Skeletal muscle tissue (tissue), 4 donors: ENCODE data around the gene MRPS31. TPM values are rescaled to one million over a fixed set of nuclear protein-coding genes. Genes with fewer than 3 reads are reported as not detected.
"Not testable (repeated sequence)": the region's sequence is repeated elsewhere in the genome, so short reads cannot be mapped to it uniquely, and the experiment has no call there.

ENCODE experiments used
- H3K27ac ChIP-seq: one replicate; pipeline ENCODE4 v1.7.0; 2013; ENCODE audit warnings: mild to moderate bottlenecking, low read depth, low read length, inconsistent platforms
- H3K27me3 ChIP-seq, 3 donors: one replicate each; pipeline ENCODE4 v1.7.0; 2013; ENCODE audit warnings: low read length in 3 of 3; ENCODE audit not compliant: control insufficient read depth in 3 of 3, insufficient read depth in 3 of 3
- H3K36me3 ChIP-seq, 3 donors: one replicate each; pipeline ENCODE4 v1.7.0; 2013; ENCODE audit warnings: low read length in 3 of 3; ENCODE audit not compliant: control insufficient read depth in 3 of 3, insufficient read depth in 3 of 3
- H3K4me1 ChIP-seq, 3 donors: one replicate each; pipeline ENCODE4 v1.7.0; 2013; ENCODE audit warnings: low read length in 3 of 3, mild to moderate bottlenecking in 3 of 3; ENCODE audit not compliant: control insufficient read depth in 3 of 3, insufficient read depth in 3 of 3
- H3K4me3 ChIP-seq, 3 donors: one replicate each; pipeline ENCODE4 v1.7.0; 2013; ENCODE audit warnings: low read length in 3 of 3
- H3K9ac ChIP-seq, 3 donors: one replicate each; pipeline ENCODE4 v1.7.0; 2013; ENCODE audit warnings: low read length in 3 of 3, mild to moderate bottlenecking in 3 of 3, moderate library complexity in 2 of 3, low read depth in 1 of 3
- H3K9me3 ChIP-seq, 3 donors: one replicate each; pipeline ENCODE4 v1.7.0; 2013; ENCODE audit warnings: low read length in 3 of 3; ENCODE audit not compliant: control insufficient read depth in 3 of 3
- total RNA-seq: library from RNA; depleted of rRNA; stranded (reverse); fragments of >200 nt; gene quantifications from one replicate; pipeline ENCODE4 v1.2.3, GENCODE V29; 2014
- donor health status: Osteomylitis.

Gene MRPS31
- total RNA-seq, 1 donor from 2014 or later = 22.4 TPM

DNA sequence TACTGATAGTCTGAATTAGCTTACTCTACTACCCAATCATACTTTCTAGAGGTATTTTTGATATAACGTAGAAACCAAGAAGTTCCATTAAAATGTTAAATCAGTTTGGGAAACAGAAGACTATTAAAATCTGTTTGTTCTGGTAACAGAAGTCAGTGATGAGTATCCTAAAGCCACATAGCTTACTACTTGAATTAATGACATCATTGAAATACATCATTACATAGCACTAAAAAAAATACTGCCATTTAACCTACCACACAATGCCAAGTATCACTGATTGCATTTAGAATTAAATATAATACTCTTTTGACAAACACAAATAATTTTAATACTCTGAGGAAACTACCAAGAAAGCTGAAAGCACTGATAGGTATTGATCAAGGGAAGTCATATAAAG is 5.4 kb downstream of the MRPS31 start:
- Histone ChIP-seq H3K9me3 (no peaks in the 10 kb centered on the region), H3K36me3 (peaks cover 0 to 14% (median 4%) of the 10 kb centered on the region in 3 donors), H3K4me3 (no peak overlapping the region), H3K27me3 (no peaks in the 10 kb centered on the region), H3K9ac (no peak overlapping the region), H3K27ac (no peak overlapping the region), H3K4me1 (peaks cover 6 to 16% (median 7%) of the 10 kb centered on the region in 3 donors)

DNA sequence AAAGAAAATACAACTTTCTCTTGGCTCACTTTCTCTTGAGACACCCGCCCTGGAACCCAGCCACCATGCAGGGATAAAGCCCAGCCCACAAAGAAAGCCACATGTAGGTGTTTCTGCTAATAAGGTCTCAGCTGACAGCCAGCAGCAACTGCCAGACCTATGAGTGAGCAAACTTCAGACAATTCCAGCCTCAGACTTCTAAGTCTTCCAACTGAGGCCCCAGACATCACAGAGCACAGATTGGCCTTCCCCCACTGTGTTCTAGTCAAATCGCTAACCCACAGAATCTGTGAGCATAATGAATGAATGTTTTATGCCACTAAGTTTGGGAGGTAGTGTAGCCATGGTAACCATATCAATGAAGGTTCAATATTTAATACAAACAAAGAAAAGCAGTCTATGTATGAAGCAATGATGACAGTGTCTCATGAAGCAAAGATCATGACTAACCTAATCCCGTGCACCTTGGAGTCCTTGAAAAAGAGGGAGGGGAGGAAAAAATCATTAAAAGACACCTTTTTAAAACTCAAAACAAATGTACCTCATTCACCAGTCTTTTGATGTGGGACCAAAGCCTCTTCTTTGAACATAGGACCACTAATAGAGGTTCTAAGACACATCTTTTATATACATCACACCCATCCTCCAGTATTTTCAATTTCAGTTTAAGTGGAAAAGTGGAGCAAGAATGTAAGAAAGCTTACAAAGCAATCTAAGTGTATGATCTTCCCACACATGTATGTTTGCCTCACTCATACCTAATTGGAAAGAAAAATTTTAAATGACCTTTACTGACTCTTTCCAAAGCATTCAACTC is 6.2 kb downstream of the MRPS31 start:
- Histone ChIP-seq H3K9me3 (no peaks in the 10 kb centered on the region), H3K36me3 (peaks cover 0 to 15% (median 4%) of the 10 kb centered on the region in 3 donors), H3K27ac (no peak overlapping the region), H3K4me3 (no peak overlapping the region), H3K4me1 (peaks cover 0 to 8% (median 0%) of the 10 kb centered on the region in 3 donors), H3K9ac (no peak overlapping the region), H3K27me3 (no peaks in the 10 kb centered on the region)

DNA sequence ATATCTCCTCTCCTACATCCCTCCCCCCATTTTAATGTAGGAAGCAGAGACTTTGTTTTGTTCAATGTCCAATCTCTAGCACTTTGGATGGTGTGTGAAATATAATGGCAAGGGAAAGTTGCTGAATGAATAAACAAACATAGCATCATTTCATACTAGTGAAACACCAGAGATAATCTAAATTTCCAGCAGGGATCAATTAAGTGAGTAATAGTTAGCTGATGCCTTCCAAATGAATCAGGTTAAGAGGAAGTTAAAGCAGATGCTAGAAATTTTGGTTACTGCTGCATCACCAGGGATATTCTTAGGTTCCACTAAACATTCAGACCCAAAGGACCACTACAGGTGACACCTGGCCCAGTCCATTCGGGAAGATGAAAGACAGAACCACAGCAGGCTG is 8.1 kb downstream of the MRPS31 start:
- Histone ChIP-seq H3K4me1 (peaks cover 0 to 6% (median 0%) of the 10 kb centered on the region in 3 donors), H3K9ac (no peak overlapping the region), H3K27me3 (no peaks in the 10 kb centered on the region), H3K4me3 (no peak overlapping the region), H3K9me3 (no peaks in the 10 kb centered on the region), H3K36me3 (peaks cover 3 to 15% (median 4%) of the 10 kb centered on the region in 3 donors), H3K27ac (no peak overlapping the region)

DNA sequence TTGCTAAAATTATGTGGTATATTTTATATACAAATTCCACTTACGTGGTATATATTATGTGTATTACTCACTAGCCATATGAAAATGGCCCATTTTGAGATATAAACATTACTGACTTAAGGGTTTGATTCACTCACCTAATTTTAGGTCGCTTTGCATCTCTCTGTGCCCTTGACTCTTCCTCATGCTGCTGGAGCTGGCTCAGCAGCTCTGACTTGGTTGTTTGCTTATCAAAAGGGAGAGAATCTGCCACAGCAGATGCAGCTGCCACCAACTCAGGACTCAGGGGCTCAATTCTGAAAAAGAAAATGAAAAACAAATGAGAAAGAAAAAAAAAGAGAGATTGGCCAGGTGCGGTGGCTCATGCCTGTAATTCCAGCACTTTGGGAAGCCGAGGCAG is 12.2 kb downstream of the MRPS31 start:
- H3K4me3 ChIP-seq = no peak overlapping the region
- no peak overlapping the region for H3K9ac ChIP-seq
- no peaks in the 10 kb centered on the region for H3K27me3 ChIP-seq
- H3K27ac ChIP-seq = no peak overlapping the region
- no peaks in the 10 kb centered on the region for H3K9me3 ChIP-seq
- peaks cover 4 to 22% (median 10%) of the 10 kb centered on the region in 3 donors for H3K36me3 ChIP-seq
- peaks cover 0 to 5% (median 0%) of the 10 kb centered on the region in 3 donors for H3K4me1 ChIP-seq

DNA sequence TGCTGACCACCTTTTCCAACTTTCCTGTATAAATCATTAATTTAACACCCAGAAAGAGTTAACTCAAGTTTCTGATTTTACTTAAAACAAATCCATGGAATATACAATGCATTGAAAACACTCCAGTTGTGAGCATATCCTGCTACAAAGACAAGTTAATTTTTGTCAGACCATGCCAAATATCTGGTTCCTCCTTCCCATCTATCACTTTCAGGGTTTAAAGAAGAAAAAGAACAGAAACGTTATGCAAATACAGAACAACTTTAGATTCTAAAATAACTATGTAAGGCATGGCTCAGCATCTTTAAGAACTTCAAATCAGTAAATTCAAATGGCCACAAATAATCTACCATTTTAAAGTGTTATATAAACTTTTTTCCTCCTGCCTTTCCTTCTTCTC is 14.9 kb downstream of the MRPS31 start:
- no peak overlapping the region for H3K9ac ChIP-seq
- no peaks in the 10 kb centered on the region for H3K4me1 ChIP-seq
- H3K4me3 ChIP-seq = no peak overlapping the region
- no peaks in the 10 kb centered on the region for H3K27me3 ChIP-seq
- no peaks in the 10 kb centered on the region for H3K9me3 ChIP-seq
- H3K27ac ChIP-seq = no peak overlapping the region
- peaks cover 12 to 34% (median 18%) of the 10 kb centered on the region in 3 donors for H3K36me3 ChIP-seq

DNA sequence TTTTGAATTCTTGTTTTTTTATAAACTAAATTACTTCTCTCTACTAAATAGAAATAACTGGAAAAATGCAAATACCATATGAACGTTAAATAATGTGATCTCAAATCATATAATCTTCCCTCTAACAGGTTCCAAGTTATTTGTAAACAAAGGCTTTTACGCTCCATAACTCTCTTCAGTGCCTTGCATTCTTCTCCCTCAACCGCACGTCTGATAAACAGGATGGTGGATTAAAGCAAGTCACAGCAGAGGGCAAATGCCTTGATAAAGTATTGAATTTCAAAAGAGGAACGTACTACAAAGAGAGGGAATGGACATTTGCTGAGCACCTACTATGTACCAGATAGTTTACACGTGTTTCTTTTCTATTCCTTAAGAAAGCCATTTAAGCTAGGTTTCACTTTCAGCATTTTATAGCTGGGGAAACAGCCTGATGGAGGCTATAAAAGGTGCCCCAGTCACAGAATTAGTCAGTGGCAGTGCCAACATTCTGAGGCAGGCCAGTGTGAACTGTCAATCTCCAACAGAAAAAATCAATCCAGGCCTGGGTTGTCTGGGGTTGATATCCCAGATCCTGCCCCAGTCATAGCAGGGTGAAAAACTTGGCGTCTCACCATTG is 15.8 kb downstream of the MRPS31 start:
- no peaks in the 10 kb centered on the region for H3K9me3 ChIP-seq
- H3K9ac ChIP-seq = no peak overlapping the region
- no peak overlapping the region for H3K27ac ChIP-seq
- no peaks in the 10 kb centered on the region for H3K27me3 ChIP-seq
- H3K36me3 ChIP-seq = peaks cover 12 to 32% (median 18%) of the 10 kb centered on the region in 3 donors
- no peak overlapping the region for H3K4me3 ChIP-seq
- no peaks in the 10 kb centered on the region for H3K4me1 ChIP-seq

DNA sequence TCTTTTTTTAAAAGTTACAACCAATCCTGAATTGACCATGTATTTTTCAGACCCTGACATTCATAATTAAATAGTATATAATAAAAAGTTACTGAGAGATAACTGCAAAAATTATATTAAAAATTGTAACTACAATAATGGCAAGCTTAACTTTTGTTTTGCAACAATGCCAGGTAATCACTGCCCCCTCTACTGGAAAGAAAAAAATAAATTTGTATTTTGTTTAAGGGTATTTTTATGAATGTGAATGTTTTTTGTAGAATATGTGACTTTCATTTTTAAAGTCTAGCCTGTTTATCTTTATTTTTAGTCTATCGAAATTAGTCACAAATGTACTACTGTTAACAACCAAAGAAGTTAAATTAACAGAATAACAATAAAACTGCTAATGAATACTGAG is 21.7 kb downstream of the MRPS31 start:
- H3K27me3 ChIP-seq = no peaks in the 10 kb centered on the region
- peaks cover 8 to 21% (median 12%) of the 10 kb centered on the region in 3 donors for H3K36me3 ChIP-seq
- no peak overlapping the region for H3K9ac ChIP-seq
- H3K27ac ChIP-seq = no peak overlapping the region
- H3K4me3 ChIP-seq = no peak overlapping the region
- no peaks in the 10 kb centered on the region for H3K4me1 ChIP-seq
- H3K9me3 ChIP-seq = no peaks in the 10 kb centered on the region

DNA sequence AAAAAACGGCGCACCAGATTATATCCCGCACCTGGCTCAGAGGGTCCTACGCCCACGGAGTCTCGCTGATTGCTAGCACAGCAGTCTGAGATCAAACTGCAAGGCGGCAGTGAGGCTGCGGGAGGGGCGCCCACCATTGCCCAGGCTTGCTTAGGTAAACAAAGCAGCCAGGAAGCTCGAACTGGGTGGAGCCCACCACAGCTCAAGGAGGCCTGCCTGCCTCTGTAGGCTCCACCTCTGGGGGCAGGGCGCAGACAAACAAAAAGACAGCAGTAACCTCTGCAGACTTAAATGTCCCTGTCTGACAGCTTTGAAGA is 35.8 kb downstream of the MRPS31 start:
- not testable (repeated sequence) for H3K4me3 ChIP-seq

DNA sequence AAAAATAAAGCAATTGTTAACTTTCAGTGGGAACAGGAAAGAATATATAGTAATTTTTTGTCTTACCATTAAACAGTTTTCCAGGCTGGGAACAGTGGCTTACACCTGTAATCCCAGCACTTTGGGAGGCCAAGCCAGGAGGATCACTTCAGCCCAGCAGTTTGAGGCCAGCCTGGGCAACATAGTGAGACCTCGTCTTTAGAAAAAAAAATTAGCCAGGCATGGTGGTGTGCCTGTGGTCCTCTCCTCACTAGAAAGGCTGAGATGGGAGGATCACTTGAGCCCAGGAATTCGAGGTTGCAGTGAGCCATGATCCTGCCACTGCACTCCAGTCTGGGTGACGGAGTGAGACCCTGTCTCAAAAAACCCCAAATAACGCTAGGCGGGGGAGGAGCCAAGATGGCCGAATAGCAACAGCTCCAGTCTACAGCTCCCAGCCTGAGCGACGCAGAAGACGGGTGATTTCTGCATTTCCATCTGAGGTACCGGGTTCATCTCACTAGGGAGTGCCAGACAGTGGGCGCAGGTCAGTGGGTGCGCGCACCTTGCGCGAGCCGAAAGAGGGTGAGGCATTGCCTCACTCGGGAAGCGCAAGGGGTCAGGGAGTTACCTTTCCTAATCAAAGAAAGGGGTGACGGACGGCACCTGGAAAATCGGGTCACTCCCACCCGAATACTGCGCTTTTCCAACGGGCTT is 36.3 kb downstream of the MRPS31 start:
- H3K27me3 ChIP-seq, H3K9ac ChIP-seq, H3K9me3 ChIP-seq, H3K4me1 ChIP-seq, H3K27ac ChIP-seq, H3K4me3 ChIP-seq, H3K36me3 ChIP-seq: not testable (repeated sequence)

More for the DNA sequence above, 35.8 kb downstream of the MRPS31 start:
- H3K4me1 ChIP-seq, H3K36me3 ChIP-seq, H3K27me3 ChIP-seq, H3K9ac ChIP-seq, H3K9me3 ChIP-seq, H3K27ac ChIP-seq: not testable (repeated sequence)

DNA sequence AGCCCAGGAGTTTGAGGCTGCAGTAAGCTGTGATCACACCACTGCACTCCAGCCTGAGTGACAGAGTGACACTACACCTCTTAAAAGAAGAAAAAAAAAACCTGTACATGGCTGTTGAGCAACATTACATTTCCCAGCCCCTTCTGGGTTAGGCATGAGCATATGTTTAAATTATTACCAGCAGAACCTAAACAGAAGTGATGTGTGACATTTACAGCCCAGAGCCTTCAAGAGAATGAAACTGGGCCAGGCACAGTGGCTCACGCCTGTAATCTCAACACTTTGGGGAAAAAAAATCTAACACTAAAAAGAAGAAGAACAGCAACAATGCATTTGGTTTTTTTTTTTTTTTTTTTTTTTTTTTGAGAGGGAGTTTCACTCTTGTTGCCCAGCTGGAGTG is 38.3 kb downstream of the MRPS31 start:
- Histone ChIP-seq H3K27me3 (no peaks in the 10 kb centered on the region), H3K4me1 (no peaks in the 10 kb centered on the region), H3K4me3 (no peak overlapping the region), H3K27ac (no peak overlapping the region), H3K36me3 (peaks cover 2 to 7% (median 7%) of the 10 kb centered on the region in 3 donors), H3K9ac (no peak overlapping the region), H3K9me3 (no peaks in the 10 kb centered on the region)
